GM03348 (cell line): Measurements from ENCODE around the gene AKAP4.

ENCODE experiments used
- DNase-seq: peaks from one replicate; pipeline ENCODE4 v3.0.0; 2012; ENCODE audit warnings: low spot score

Gene AKAP4

GRCh38 chrX:50200907-50201306, at the start of gene AKAP4:
Gene AKAP4 (minus strand): TSS chrX:50201007. CDS start chrX:50200889, 118 bp downstream.
- no peak for DNase-seq

GRCh38 chrX:50211510-50211909, 10.7 kb upstream of the AKAP4 start:
- DNase-seq, result no peak

GRCh38 chrX:50206753-50207152, 5.9 kb upstream of the AKAP4 start:
- DNase-seq, result no peak

GRCh38 chrX:50204364-50204899, 3.6 kb upstream of the AKAP4 start, which contains the start of gene CCNB3:
Gene CCNB3 (plus strand): TSS chrX:50204765. CDS start chrX:50285164, 80,399 bp downstream.
- DNase-seq, result peak; percentile 67

GRCh38 chrX:50202539-50202938, 1.7 kb upstream of the AKAP4 start:
- no peak for DNase-seq

GRCh38 chrX:50198348-50198747, 2.5 kb downstream of the AKAP4 start:
- no peak for DNase-seq

- no peak for DNase-seq
Observed at GRCh38 chrX:50188859-50189600, 11.8 kb downstream of the AKAP4 start.

- DNase-seq, result no peak
Observed at GRCh38 chrX:50183891-50184290, 16.9 kb downstream of the AKAP4 start.

- no peak for DNase-seq
Observed at GRCh38 chrX:50180073-50180940, 20.5 kb downstream of the AKAP4 start.

- no peak for DNase-seq
Observed at GRCh38 chrX:50169717-50170116, 31.1 kb downstream of the AKAP4 start.

GRCh38 chrX:50168241-50168687, 32.5 kb downstream of the AKAP4 start:
- no peak for DNase-seq

GRCh38 chrX:50167366-50167765, 33.4 kb downstream of the AKAP4 start:
- no peak for DNase-seq

GRCh38 chrX:50165727-50166126, 35.1 kb downstream of the AKAP4 start:
- DNase-seq, result no peak

- no peak for DNase-seq
Observed at GRCh38 chrX:50161127-50161526, 39.7 kb downstream of the AKAP4 start.

GRCh38 chrX:50158593-50158992, 42.2 kb downstream of the AKAP4 start:
- DNase-seq, result no peak

- DNase-seq, result no peak
Observed at GRCh38 chrX:50157545-50158135, 43.2 kb downstream of the AKAP4 start.

- DNase-seq, result no peak
Observed at GRCh38 chrX:50154429-50154828, 46.4 kb downstream of the AKAP4 start.

GRCh38 chrX:50152456-50152855, 48.4 kb downstream of the AKAP4 start:
- no peak for DNase-seq

- DNase-seq, result no peak
Observed at GRCh38 chrX:50147972-50148371, 52.8 kb downstream of the AKAP4 start.
